Measurements from ENCODE around the gene UGT1A5.

UGT1A5 gene

DNA sequence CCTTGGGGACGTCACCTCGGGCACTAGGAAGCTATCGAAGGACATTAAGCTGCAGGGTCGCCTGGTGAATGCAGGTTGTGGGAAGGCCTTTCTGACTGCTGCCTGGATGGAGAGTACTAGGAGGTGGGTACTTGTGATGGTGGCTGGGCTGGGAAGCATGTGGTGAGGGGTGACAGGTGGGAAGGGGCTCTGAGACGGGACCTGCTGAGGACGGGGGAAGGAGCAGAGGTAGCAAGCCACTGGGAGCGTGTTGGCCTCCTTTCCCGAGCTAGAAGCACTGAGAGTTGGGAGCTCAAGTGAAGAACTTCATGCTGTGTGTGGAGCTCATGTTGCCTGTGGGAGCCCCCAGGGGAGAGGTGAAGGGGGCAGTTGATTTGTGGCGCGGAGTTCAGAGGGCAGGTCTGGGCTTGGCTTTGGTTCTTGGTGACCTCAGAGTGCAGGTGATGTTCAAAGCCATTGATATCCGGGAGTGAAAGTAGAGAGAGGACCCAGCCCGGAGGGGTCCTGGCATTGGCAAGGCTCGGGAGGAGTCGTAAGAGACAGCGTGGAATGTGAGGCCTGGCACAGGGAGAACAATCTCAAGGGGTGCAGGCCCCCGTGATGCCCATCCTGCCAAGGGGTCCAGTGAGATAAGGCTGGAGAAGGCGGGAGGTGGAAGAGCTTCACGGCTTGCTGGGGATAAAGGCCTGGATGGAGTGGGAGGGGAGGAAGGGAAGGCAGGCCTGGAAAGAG is 78.6 kb downstream of the UGT1A5 start:
- no peak for DNase-seq

GRCh38 chr2:233791883-233792329 is 79.2 kb downstream of the UGT1A5 start:
- no peak for DNase-seq

DNA sequence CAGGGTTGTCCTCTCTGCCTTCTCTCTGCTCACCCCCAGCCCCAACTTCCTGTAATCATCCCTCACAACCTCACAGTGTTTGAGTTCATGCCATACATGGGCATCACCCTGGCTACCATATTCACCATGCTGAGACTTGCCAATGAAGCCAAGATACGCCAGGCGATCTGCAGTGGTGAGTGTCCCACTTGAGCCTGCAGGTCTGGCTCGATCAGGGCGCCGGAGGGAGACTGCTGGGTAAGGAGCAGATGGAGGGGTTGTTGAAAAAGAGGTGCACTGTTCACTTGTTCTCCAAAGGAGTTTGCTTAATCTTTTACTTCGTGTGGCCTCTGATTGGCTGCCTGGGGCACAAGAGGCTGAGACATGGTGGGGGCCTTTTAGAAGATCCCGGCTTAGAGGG is 80.0 kb downstream of the UGT1A5 start:
- DNase-seq: no peak

DNA sequence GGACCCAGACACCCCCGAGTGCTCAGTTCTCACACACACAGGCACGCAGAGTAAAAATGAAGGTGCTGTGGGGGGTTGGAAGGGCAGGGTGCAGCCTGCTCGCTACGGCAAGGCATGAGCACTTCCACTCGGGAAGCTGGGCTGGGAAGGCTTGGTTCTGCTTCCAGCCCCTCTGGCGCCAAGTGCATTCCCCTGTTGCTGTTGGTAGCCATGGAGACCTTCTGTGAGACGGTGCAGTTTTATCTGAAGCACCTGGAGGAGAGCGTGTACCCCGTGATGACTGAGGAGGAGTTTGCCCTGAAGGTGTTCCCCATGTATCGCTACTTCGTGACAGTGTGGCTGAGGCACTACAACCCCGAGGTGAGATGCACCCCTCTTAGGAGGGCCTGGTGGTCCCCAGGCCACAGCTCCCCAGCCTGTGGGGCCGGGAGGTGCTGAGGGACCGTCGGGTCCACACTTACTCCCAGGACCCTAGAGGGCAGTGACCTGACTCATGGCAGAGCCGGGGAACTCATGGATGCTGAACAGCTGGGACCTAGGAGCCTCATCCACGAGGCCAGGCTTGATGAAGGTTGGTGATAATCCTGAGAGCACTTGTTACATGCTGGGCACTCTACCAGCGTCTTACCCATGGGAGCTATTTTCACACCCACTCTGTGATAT is 80.9 kb downstream of the UGT1A5 start:
- DNase-seq: no peak

DNA sequence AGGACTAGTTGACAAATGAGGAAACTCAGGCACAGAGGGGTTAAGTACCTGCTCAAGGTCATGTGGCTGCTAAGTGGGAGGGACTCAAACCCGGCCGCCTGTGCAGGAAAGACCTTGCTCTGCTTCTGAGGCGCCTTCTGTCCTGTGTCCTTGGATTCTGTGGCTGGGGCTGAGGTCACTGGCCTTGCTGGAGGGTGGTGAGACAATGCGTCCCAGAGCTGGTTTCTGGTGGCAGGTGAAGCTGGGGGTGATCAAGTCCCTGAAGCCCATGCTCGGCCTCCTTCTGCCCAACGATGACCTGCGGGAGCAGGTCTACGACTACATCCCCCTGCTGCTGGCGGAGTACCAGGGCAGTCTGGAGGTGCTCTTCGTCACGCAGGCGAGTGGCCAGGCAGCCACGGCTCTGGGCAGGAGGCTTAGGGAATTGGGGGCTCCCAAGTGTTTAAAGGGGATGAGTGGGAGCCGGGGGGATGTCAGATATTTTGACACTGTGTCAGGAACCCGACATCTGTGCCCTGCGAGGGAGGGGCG is 81.5 kb downstream of the UGT1A5 start:
- DNase-seq: no peak

DNA sequence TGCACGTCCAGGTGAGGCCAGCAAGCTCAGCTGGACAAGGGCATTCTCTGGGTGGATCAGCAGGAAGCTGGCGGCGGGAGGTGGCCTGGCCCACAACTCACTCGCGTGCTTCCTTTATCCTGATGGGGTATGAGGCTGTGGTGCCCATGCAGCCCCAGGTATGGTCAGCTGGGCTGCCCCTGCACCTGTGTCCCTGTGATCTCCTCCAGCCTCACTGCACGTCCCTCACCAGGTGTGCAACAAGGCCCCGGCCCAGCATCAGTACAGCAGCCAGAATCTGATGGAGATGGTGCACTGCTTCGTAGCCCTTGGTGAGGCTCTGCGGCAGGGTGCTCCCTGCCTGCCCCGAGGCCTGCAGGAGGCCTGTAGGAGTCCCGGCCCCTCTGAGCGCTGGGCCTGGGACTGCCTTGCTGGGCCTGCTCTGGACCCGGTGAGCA is 83.0 kb downstream of the UGT1A5 start:
- no peak for DNase-seq

DNA sequence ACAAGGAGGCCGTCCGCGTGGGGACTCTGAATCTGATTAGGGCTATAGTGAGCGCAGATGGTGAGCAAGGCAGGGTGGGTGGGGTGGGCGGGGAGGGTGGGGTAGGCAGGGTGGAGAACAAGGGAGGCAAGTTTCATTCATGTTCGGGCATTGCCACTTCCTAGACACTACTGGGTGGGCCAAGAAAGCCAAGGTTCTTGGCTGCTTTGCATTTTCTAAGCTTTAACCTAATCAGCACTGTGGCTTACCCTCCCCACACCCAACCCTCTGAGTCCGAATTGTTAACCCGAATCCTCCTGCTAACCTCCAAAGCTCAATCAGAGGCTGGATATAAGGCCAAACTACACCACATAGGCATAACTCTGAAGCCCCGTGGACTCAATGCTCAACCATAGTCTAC is 83.5 kb downstream of the UGT1A5 start:
- DNase-seq: no peak

- DNase-seq: no peak
These were observed 85.8 kb downstream of the UGT1A5 start for GRCh38 chr2:233798335-233799086.

GRCh38 chr2:233799087-233799665 is 86.5 kb downstream of the UGT1A5 start:
- no peak for DNase-seq

DNA sequence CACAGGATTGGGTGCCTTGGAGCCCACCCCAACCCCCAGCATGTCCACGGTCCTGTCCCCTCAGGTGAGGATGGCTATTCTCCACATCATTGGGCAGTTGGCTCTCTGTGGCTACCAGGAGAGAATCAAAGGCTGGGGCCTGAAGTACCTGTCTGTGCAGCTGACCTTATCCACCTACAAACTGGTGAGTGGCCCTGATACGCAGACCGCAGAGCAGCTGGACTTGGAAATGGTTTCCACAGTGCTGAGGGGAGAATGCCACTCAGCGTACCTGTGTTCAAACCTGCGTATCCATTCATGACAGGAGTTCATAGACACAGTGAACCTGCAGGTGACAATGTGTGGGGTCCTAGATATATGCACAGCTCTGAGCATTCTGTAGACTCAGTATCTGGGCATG is 87.0 kb downstream of the UGT1A5 start:
- DNase-seq: no peak

DNA sequence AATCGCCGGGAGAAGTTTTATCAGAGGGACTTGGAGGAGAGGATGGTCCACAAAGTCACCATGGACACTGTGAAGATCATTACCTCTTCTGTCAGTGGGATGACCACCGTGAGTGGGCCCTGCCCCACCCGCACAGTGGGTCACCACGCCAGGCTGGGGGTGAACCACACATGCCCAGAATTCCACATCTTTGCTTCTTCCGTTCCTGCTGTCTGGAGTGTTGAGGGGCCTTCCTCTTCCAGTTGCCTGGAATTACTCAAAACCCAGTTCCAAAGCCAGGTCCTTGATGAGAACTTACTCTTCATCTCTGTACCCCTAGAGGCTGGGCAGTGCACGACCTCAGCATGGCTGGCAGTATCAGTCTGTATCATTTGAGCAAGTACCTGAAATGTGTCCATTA is 87.5 kb downstream of the UGT1A5 start:
- DNase-seq: no peak

DNA sequence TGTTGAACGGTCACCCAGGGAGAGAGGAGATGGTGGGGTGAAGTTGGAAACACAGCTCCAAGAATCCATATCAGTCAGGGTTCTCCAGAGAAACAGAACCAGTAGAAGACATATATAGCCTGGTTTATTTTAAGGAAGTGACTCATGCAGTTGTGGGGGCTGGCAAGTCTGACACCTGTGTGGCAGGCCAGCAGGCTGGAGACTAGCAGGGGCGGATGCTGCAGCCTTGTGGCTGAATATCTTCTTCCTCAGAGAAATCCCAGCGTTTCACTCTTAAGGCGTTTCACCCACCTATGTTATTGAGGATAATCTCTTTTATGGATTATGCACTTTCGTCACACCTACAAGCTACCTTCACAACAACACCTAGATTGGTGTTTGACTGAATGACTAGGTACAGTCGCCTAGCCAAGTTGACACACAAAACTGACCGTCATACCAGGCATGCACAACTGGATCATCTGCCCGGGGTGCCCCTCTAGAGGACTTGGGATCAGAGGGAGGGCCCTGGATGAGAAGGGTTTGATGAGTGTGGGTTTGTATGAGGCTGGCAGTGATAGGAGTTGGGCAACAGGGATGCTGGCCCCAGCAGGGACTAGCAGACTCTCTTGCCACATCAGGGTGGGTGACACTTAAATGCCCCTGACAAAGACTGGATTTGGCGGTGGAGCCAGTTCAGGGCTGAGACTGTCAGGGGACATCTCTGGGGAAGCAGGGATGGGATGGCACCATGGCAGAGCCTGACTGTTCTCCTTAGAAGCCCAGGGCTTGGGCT is 88.8 kb downstream of the UGT1A5 start:
- DNase-seq: no peak

GRCh38 chr2:233802132-233802815 is 89.6 kb downstream of the UGT1A5 start:
- no peak for DNase-seq

- DNase-seq: no peak
These were observed 90.7 kb downstream of the UGT1A5 start for GRCh38 chr2:233803292-233803911.

- no peak for DNase-seq
These were observed 91.3 kb downstream of the UGT1A5 start for GRCh38 chr2:233803994-233804393.

GRCh38 chr2:233807215-233807865 is 94.6 kb downstream of the UGT1A5 start:
- no peak for DNase-seq

GRCh38 chr2:233807966-233808935 is 95.5 kb downstream of the UGT1A5 start:
- no peak for DNase-seq

GRCh38 chr2:233810385-233810784 is 97.7 kb downstream of the UGT1A5 start:
- no peak for DNase-seq

DNA sequence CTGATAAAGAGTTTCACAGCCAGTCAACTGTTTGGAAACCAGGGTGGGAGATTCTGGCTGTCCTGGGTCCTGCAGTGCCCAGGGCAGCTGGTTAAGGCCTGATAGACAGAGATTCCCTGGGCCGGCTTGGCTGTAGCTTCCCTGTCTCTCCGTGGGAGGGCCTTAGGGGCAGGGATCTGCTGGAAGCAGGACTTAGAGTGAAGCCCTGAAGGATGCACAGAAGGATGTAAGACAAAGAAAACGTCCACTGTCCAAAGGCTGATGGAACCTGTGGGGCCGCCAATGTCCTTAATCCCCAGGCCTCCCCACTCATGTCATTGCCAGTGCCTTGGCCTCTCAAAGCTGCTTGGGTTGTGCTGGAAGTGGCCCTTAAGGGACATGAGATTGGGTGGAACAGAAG is 98.4 kb downstream of the UGT1A5 start:
- DNase-seq: no peak

DNA sequence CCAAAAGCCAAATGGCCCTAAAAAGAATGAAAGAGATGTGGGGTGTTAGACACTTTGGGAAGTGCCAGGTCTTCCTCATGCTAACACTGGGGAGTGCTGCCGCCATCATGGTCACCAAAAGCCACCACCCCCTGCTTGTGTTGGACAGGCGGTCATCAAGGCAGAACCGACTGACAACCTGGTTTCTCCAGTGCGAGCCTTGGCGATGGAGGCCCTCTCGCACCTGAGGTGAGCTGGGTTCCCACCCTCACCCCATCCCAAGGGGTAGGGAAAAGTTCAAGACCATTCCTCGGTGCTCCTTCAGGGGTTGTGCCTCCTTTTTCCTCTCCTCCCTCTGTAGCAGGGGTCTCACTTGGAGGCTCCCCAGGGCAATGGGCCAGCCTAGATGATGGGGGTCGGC is 99.0 kb downstream of the UGT1A5 start:
- no peak for DNase-seq
